NOMO-1 (cell line): Measurements from ENCODE around the gene PTGER4.
"Not testable (repeated sequence)": the region's sequence is repeated elsewhere in the genome, so short reads cannot be mapped to it uniquely, and the experiment has no call there.

ENCODE experiments used
- DNase-seq, 2 experiments: peaks; one replicate each; lab custom pipeline; 2025; ENCODE audit not compliant: unreplicated experiment in 2 of 2; lab: John Stamatoyannopoulos, UW

PTGER4 gene

GRCh38 chr5:40688996-40689395, 9.3 kb downstream of the PTGER4 start:
- no peak for DNase-seq

- DNase-seq = peak; percentile 74 to 95
Measured at GRCh38 chr5:40689438-40689837, 9.7 kb downstream of the PTGER4 start.

- DNase-seq = no peak
Measured at GRCh38 chr5:40690267-40690666, 10.6 kb downstream of the PTGER4 start.

GRCh38 chr5:40691894-40692293, 12.2 kb downstream of the PTGER4 start:
- DNase-seq = no peak

- no peak for DNase-seq
Measured at GRCh38 chr5:40694433-40694832, 14.7 kb downstream of the PTGER4 start.

GRCh38 chr5:40700116-40700782, 20.5 kb downstream of the PTGER4 start:
- no peak for DNase-seq

GRCh38 chr5:40702027-40702426, 22.3 kb downstream of the PTGER4 start:
- DNase-seq = not testable (repeated sequence)

- not testable (repeated sequence) for DNase-seq
Measured at GRCh38 chr5:40705484-40705883, 25.8 kb downstream of the PTGER4 start.

GRCh38 chr5:40710575-40710974, 30.9 kb downstream of the PTGER4 start:
- not testable (repeated sequence) for DNase-seq

- DNase-seq = no peak
Measured at GRCh38 chr5:40714001-40714400, 34.3 kb downstream of the PTGER4 start.

- DNase-seq = no peak
Measured at GRCh38 chr5:40716000-40716399, 36.3 kb downstream of the PTGER4 start.

GRCh38 chr5:40716590-40716989, 36.9 kb downstream of the PTGER4 start:
- DNase-seq = no peak

GRCh38 chr5:40717281-40717680, 37.6 kb downstream of the PTGER4 start:
- DNase-seq = no peak

GRCh38 chr5:40720069-40720468, 40.4 kb downstream of the PTGER4 start:
- DNase-seq = no peak

- DNase-seq = not testable (repeated sequence)
Measured at GRCh38 chr5:40722497-40722911, 42.8 kb downstream of the PTGER4 start.

GRCh38 chr5:40733434-40733833, 53.7 kb downstream of the PTGER4 start:
- DNase-seq = peak; percentile 51 to 85

GRCh38 chr5:40733879-40734563, 54.3 kb downstream of the PTGER4 start:
- no peak for DNase-seq

GRCh38 chr5:40734986-40735385, 55.3 kb downstream of the PTGER4 start:
- no peak for DNase-seq

GRCh38 chr5:40735609-40736008, 55.9 kb downstream of the PTGER4 start:
- no peak for DNase-seq

- DNase-seq = peak; percentile 41 to 90
Measured at GRCh38 chr5:40736103-40736875, 56.6 kb downstream of the PTGER4 start.

- DNase-seq = no peak
Measured at GRCh38 chr5:40738502-40738901, 58.8 kb downstream of the PTGER4 start.
